Effector memory CD4-positive, alpha-beta T cell (primary cell): ENCODE data around the gene PIK3C2G.

Source experiments
- DNase-seq, 3 donors: peaks; one replicate each; pipeline ENCODE4 v3.0.0-alpha.2; 2020
- H3K27ac ChIP-seq: 2 replicates; pipeline ENCODE4 v1.7.0; 2013; ENCODE audit warnings: mild to moderate bottlenecking, low read length, moderate library complexity; ENCODE audit not compliant: insufficient read depth, poor library complexity, severe bottlenecking
- H3K27me3 ChIP-seq: replicated peaks from 2 replicates; pipeline ENCODE4 v1.7.0; 2013; ENCODE audit warnings: mild to moderate bottlenecking, low read length; ENCODE audit not compliant: insufficient read depth, control insufficient read depth, poor library complexity, severe bottlenecking
- H3K36me3 ChIP-seq: 2 replicates; pipeline ENCODE4 v1.7.0; 2013; ENCODE audit warnings: mild to moderate bottlenecking, low read length, moderate library complexity; ENCODE audit not compliant: control insufficient read depth, insufficient read depth
- H3K4me1 ChIP-seq: 2 replicates; pipeline ENCODE4 v1.7.0; 2013; ENCODE audit warnings: low read length, mild to moderate bottlenecking; ENCODE audit not compliant: control insufficient read depth, insufficient read depth, poor library complexity, severe bottlenecking
- H3K4me3 ChIP-seq: 2 replicates; pipeline ENCODE4 v1.7.0; 2013; ENCODE audit warnings: low read length, low read depth, mild to moderate bottlenecking; ENCODE audit not compliant: insufficient read depth, poor library complexity, severe bottlenecking
- H3K9me3 ChIP-seq: 2 replicates; pipeline ENCODE4 v1.7.0; 2013; ENCODE audit warnings: mild to moderate bottlenecking, low read length, moderate library complexity; ENCODE audit not compliant: control insufficient read depth

PIK3C2G gene

DNA sequence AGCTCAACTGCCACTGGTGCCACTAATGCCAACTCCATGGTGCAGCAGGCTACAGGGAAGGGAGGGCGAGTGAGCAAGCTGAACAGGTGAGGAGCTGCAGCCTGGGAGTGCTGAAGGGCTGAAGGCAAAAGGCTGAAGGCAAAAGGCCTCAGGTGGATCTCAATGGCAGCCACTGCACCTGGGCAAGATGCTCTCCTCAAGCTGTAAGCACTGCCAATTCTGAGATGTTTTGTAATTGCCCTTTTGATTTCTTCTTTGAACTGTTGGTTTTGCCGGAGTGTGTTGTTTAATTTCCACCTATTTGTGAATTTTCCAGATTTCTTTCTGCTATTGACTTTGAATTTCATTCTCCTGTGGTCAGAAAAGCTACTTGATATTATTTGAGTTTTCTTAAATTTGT, 97.6 kb downstream of the PIK3C2G start:
- Histone ChIP-seq H3K27me3 (no peaks in the 10 kb centered on the region), H3K4me1 (no peaks in the 10 kb centered on the region), H3K9me3 (no peaks in the 10 kb centered on the region), H3K27ac (no peak overlapping the region), H3K4me3 (no peak overlapping the region), H3K36me3 (no peaks in the 10 kb centered on the region)
- DNase-seq = no peak

DNA sequence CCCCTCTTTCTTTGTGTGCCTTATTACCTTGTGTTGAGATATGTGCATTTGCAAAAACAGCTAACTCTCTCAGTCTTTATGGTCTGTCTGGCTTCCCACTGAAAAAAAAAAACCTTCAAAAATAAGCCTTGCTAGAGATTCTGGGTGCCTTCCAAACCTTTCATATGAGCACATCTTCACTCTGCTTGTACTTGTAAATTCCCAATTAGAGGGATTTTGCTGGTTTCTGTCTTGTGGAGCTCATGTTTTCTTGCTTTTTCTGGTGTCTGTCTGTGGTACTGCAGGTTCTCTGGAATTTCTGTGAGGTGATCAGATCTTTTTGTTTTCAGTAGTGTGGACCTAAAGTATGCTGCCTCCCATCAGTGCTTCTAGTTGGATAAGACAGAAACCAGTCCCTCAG, 100.1 kb downstream of the PIK3C2G start:
- H3K4me3 ChIP-seq = no peak overlapping the region

DNA sequence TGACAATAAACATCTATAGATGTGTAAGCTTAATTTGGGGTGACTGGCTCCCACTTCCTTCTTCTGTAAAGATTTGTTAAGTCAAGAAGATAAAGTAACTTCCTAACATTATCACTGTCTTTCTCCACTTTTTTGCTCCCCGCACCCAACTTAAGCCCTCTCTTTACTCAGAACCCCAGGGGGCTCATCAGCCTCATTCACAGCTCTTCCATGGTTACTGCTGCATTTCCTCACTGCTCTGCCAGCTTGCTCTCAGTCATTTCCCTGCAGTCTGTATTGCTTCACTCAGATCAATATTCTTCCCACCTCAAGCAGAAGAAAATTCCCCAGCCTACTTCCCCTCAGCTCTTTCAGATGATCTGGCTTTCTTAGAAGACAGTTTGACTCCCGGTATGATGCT, 102.0 kb downstream of the PIK3C2G start:
- H3K27me3 ChIP-seq = no peaks in the 10 kb centered on the region
- H3K36me3 ChIP-seq = no peaks in the 10 kb centered on the region
- no peak overlapping the region for H3K4me3 ChIP-seq
- no peak for DNase-seq
- no peaks in the 10 kb centered on the region for H3K4me1 ChIP-seq
- no peaks in the 10 kb centered on the region for H3K9me3 ChIP-seq
- no peak overlapping the region for H3K27ac ChIP-seq

More for the DNA sequence above, 100.1 kb downstream of the PIK3C2G start:
- Histone ChIP-seq H3K4me1 (no peaks in the 10 kb centered on the region), H3K36me3 (no peaks in the 10 kb centered on the region), H3K27ac (no peak overlapping the region), H3K27me3 (no peaks in the 10 kb centered on the region), H3K9me3 (no peaks in the 10 kb centered on the region)
- no peak for DNase-seq

DNA sequence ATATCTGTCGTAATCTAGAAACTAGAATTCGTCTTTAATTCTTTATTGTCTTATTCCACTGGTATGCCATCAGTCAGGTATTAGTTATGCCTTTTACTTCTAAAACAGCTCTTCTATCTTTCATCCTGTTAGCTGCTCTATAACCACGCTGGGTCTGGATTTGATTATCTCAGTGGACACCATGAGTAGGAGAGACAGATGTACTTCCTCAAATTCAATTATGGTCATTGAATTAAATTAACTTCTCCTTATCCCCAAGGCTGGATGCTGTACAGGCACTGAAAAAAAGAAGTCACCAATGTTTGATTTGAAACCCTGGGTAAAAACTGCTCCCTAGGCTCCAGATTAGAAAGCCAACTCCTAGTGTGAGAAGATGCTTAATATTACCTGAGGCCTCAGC, 107.3 kb downstream of the PIK3C2G start:
- no peaks in the 10 kb centered on the region for H3K27me3 ChIP-seq
- no peak overlapping the region for H3K4me3 ChIP-seq
- no peaks in the 10 kb centered on the region for H3K36me3 ChIP-seq
- no peaks in the 10 kb centered on the region for H3K4me1 ChIP-seq
- no peak for DNase-seq
- no peak overlapping the region for H3K27ac ChIP-seq
- H3K9me3 ChIP-seq = no peaks in the 10 kb centered on the region

DNA sequence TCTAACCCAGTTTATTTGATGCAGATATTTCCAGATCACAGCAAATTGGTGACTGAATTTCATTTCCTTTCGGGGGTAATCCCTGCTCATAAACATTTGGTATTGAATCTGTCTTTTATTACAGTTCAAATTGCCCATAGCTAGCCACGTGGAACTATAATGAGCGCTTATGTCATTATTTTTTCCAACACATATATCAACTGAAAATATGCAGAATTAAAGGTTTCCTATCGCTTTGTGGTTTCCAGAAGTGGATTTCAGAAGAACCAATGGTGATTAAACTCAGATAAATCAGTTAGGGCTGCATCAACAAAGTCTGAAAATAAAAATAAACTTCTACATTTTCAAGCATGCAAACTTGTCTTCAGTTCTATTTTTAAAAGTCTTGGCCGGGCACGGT, 111.9 kb downstream of the PIK3C2G start:
- H3K27me3 ChIP-seq = no peaks in the 10 kb centered on the region
- no peak overlapping the region for H3K27ac ChIP-seq
- H3K4me1 ChIP-seq = no peaks in the 10 kb centered on the region
- no peak for DNase-seq
- H3K9me3 ChIP-seq = no peaks in the 10 kb centered on the region
- no peaks in the 10 kb centered on the region for H3K36me3 ChIP-seq
- H3K4me3 ChIP-seq = no peak overlapping the region

DNA sequence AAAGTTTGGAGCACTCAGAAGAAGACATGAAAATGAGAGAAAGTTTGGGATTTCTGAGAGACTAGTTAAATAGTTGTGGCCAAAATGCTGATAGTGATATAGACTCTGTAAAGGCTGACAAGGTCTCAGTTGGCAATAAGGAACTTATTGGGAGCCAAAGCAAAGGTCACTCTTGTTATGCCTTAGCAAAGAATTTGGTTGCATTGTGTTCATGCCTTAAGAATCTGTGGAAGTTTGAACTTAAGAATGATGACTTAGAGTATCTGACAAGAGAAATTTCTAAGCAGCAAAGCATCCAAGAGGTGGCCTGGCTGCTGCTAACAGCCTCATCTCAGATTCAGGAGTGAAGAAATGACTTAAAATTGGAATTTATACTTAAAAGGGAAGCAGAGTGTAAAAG, 113.8 kb downstream of the PIK3C2G start:
- Histone ChIP-seq H3K27ac (no peak overlapping the region), H3K27me3 (no peaks in the 10 kb centered on the region), H3K9me3 (no peaks in the 10 kb centered on the region), H3K4me1 (no peaks in the 10 kb centered on the region), H3K4me3 (no peak overlapping the region), H3K36me3 (no peaks in the 10 kb centered on the region)
- DNase-seq = no peak

DNA sequence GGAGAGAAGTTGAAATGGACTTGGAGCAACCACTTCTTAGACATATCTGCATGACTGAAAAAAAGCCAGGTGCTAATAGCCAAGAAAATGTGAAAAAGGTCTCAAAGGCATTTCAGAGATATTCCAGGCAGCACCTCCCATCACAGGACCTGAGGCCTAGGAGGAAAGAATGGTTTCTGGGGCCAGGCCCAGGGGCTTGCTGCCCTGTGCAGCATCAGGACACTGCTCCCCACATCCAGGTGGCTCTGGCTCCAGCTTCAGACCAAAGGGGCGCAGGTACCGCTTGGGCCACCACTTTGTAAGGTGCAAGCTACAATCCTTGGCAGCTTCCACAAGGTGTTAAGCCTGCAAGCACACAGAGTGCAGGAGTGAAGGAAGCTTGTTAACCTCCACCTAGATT, 114.3 kb downstream of the PIK3C2G start:
- Histone ChIP-seq H3K4me3 (no peak overlapping the region), H3K4me1 (no peaks in the 10 kb centered on the region), H3K9me3 (no peaks in the 10 kb centered on the region), H3K27me3 (no peaks in the 10 kb centered on the region), H3K27ac (no peak overlapping the region), H3K36me3 (no peaks in the 10 kb centered on the region)
- no peak for DNase-seq

DNA sequence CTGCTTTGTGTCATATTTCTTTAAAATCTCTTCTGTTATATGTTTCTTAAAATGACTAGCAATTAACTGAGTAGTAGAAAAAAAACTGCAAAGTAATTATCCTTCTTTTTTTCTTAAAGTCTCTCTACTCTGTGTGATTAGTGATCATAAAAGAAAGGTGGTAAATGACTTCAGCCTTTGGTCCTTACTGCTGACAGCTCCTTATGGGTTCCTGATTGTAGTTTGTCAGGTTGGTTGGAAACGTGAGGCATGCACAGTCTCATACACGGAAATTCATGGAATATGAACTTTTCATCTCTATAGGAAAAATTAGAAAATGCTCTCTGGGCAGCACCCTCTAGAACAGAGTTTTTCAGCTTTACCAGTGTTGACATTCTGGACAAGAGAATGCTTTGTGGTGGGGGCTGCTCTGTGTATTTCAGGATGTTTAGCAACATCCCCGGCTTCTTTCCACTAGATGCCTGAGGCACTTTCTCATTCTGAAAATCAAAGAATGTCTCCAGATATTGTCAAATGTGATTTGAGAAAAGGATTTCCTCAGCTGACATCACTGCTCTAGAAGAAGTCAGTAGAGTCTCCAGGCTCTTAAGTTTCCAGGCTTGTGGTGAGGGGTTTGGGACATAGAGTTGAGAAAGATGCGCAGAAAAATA, 121.0 kb downstream of the PIK3C2G start:
- DNase-seq = no peak
- no peaks in the 10 kb centered on the region for H3K27me3 ChIP-seq
- H3K4me1 ChIP-seq = no peaks in the 10 kb centered on the region
- H3K4me3 ChIP-seq = no peak overlapping the region
- no peak overlapping the region for H3K27ac ChIP-seq
- no peaks in the 10 kb centered on the region for H3K9me3 ChIP-seq
- H3K36me3 ChIP-seq = no peaks in the 10 kb centered on the region

DNA sequence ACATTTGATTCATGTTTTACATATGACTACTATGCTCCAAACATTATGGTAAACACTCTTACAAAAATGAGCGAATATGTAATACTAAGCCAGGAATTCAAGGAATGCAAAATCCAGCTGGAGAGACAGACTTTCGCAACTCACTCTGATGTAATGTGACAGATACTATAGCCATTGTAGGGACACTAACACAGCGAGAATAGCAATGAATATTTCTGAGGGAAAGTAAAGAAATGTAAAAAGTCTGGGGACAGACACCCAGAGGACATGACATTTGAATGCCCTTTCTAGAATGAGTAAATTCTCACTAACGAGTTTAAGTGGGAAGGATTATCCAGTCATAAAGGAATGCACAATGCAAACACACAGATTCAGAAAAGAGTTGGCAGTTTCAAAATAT, 121.9 kb downstream of the PIK3C2G start:
- no peaks in the 10 kb centered on the region for H3K27me3 ChIP-seq
- H3K4me1 ChIP-seq = no peaks in the 10 kb centered on the region
- H3K27ac ChIP-seq = no peak overlapping the region
- no peaks in the 10 kb centered on the region for H3K36me3 ChIP-seq
- no peak for DNase-seq
- H3K4me3 ChIP-seq = no peak overlapping the region
- no peaks in the 10 kb centered on the region for H3K9me3 ChIP-seq

DNA sequence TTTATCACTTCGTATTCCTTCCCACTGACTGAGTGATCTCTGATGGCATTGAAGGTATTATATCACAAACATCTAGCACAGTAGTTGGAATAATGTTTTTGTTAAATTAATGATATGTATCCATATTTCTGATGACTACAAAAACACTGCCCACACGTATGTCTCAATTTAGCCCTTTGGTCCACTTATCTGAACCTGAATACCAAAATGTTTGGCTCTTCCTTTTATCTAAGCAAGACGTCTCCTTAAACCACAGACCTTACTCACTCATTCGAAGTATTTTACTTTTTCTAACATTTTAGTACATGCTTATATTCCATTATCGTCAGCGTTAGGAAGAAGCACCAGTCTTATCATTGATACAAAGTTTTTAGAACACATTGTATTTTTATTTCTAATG, 126.4 kb downstream of the PIK3C2G start:
- Histone ChIP-seq H3K36me3 (no peaks in the 10 kb centered on the region), H3K9me3 (no peaks in the 10 kb centered on the region), H3K27ac (no peak overlapping the region), H3K4me3 (no peak overlapping the region), H3K27me3 (no peaks in the 10 kb centered on the region), H3K4me1 (no peaks in the 10 kb centered on the region)
- DNase-seq = no peak
